DND-41 (cell line): Measurements from ENCODE around the gene AMMECR1L.

Experiments
- CTCF ChIP-seq: IDR thresholded peaks from 2 replicates; pipeline ENCODE4 v1.5.1; 2012; ENCODE audit warnings: borderline replicate concordance, low read length, moderate library complexity, mild to moderate bottlenecking; ENCODE audit not compliant: poor library complexity, severe bottlenecking; ENCODE audit errors: extremely low read depth
- EZH2 ChIP-seq: IDR thresholded peaks from 3 replicates; pipeline ENCODE4 v1.6.1; 2012; ENCODE audit warnings: borderline replicate concordance, low read depth, mild to moderate bottlenecking, moderate library complexity, low read length, inconsistent platforms; ENCODE audit not compliant: severe bottlenecking

GRCh38 chr2:127910415-127910814 is 24.7 kb upstream of the AMMECR1L start:
- TF ChIP-seq EZH2 (no peak), CTCF (no peak)
